ENCODE measurements around the gene MYH16. TPM values are rescaled to one million over a fixed set of nuclear protein-coding genes. Genes with fewer than 3 reads are reported as not detected.
"Not testable (repeated sequence)": the region's sequence is repeated elsewhere in the genome, so short reads cannot be mapped to it uniquely, and the experiment has no call there.

MYH16 gene
- total and polyA plus RNA-seq, 4 donors = 0.26 TPM; not detected in 3

GRCh38 chr7:99312316-99313203 is 39.9 kb downstream of the MYH16 start:
- Histone ChIP-seq H3K27me3 (ENCODE audit: control insufficient read depth, insufficient read depth, low read length) (no peaks in the 10 kb centered on the region), H3K27ac (ENCODE audit: low read depth, low read length) (no peak overlapping the region), H3K9me3 (ENCODE audit: control insufficient read depth, insufficient read depth, low read length) (no peaks in the 10 kb centered on the region), H3K4me3 (ENCODE audit: low read depth, low read length) (no peak overlapping the region), H3K36me3 (ENCODE audit: control insufficient read depth, insufficient read depth, low read length) (no peaks in the 10 kb centered on the region), H3K4me1 (ENCODE audit: control insufficient read depth, insufficient read depth, low read length) (no peaks in the 10 kb centered on the region)
- DNase-seq (ENCODE audit: low read depth in 4 of 6, low spot score in 6 of 6) = peak in 4 of 6 donors; percentile 17 to 70 (median 34)
- WGBS (ENCODE audit: insufficient coverage) = 43% methylated on average over 10 of the region's 16 CpGs

GRCh38 chr7:99313204-99313573 is 40.5 kb downstream of the MYH16 start:
- Histone ChIP-seq H3K27me3 (ENCODE audit: control insufficient read depth, insufficient read depth, low read length) (no peaks in the 10 kb centered on the region), H3K4me3 (ENCODE audit: low read depth, low read length) (no peak overlapping the region), H3K9me3 (ENCODE audit: control insufficient read depth, insufficient read depth, low read length) (no peaks in the 10 kb centered on the region), H3K36me3 (ENCODE audit: control insufficient read depth, insufficient read depth, low read length) (no peaks in the 10 kb centered on the region), H3K27ac (ENCODE audit: low read depth, low read length) (no peak overlapping the region), H3K4me1 (ENCODE audit: control insufficient read depth, insufficient read depth, low read length) (no peaks in the 10 kb centered on the region)
- no peak for DNase-seq (ENCODE audit: low read depth in 4 of 6, low spot score in 6 of 6)
- WGBS (ENCODE audit: insufficient coverage) = no CpG with 5 or more reads among the region's 1 CpG

GRCh38 chr7:99314504-99314903 is 41.9 kb downstream of the MYH16 start:
- 89% methylated on average over 7 of the region's 7 CpGs for WGBS (ENCODE audit: insufficient coverage)
- Histone ChIP-seq H3K36me3 (ENCODE audit: control insufficient read depth, insufficient read depth, low read length) (no peaks in the 10 kb centered on the region), H3K4me1 (ENCODE audit: control insufficient read depth, insufficient read depth, low read length) (no peaks in the 10 kb centered on the region), H3K9me3 (ENCODE audit: control insufficient read depth, insufficient read depth, low read length) (no peaks in the 10 kb centered on the region), H3K27me3 (ENCODE audit: control insufficient read depth, insufficient read depth, low read length) (no peaks in the 10 kb centered on the region), H3K4me3 (ENCODE audit: low read depth, low read length) (no peak overlapping the region), H3K27ac (ENCODE audit: low read depth, low read length) (no peak overlapping the region)
- DNase-seq (ENCODE audit: low read depth in 4 of 6, low spot score in 6 of 6) = no peak

- WGBS (ENCODE audit: insufficient coverage) = 74% methylated on average over 2 of the region's 4 CpGs
- Histone ChIP-seq H3K9me3 (ENCODE audit: control insufficient read depth, insufficient read depth, low read length) (no peaks in the 10 kb centered on the region), H3K27ac (ENCODE audit: low read depth, low read length) (no peak overlapping the region), H3K27me3 (ENCODE audit: control insufficient read depth, insufficient read depth, low read length) (no peaks in the 10 kb centered on the region), H3K36me3 (ENCODE audit: control insufficient read depth, insufficient read depth, low read length) (no peaks in the 10 kb centered on the region), H3K4me3 (ENCODE audit: low read depth, low read length) (no peak overlapping the region), H3K4me1 (ENCODE audit: control insufficient read depth, insufficient read depth, low read length) (peaks cover 9% of the 10 kb centered on the region)
- DNase-seq (ENCODE audit: low read depth in 4 of 6, low spot score in 6 of 6) = no peak
Measured at GRCh38 chr7:99320371-99320770, 47.7 kb downstream of the MYH16 start.

- H3K4me1 ChIP-seq (ENCODE audit: control insufficient read depth, insufficient read depth, low read length) = peaks cover 17% of the 10 kb centered on the region
- H3K27me3 ChIP-seq (ENCODE audit: control insufficient read depth, insufficient read depth, low read length); DNase-seq (ENCODE audit: low read depth in 4 of 6, low spot score in 6 of 6); H3K36me3 ChIP-seq (ENCODE audit: control insufficient read depth, insufficient read depth, low read length); H3K27ac ChIP-seq (ENCODE audit: low read depth, low read length); H3K9me3 ChIP-seq (ENCODE audit: control insufficient read depth, insufficient read depth, low read length); H3K4me3 ChIP-seq (ENCODE audit: low read depth, low read length): not testable (repeated sequence)
- 50% methylated on average over 1 of the region's 6 CpGs for WGBS (ENCODE audit: insufficient coverage)
Measured at GRCh38 chr7:99322659-99323058, 50.0 kb downstream of the MYH16 start.

- Histone ChIP-seq H3K4me1 (ENCODE audit: control insufficient read depth, insufficient read depth, low read length) (peaks cover 20% of the 10 kb centered on the region), H3K36me3 (ENCODE audit: control insufficient read depth, insufficient read depth, low read length) (no peaks in the 10 kb centered on the region), H3K4me3 (ENCODE audit: low read depth, low read length) (no peak overlapping the region), H3K27me3 (ENCODE audit: control insufficient read depth, insufficient read depth, low read length) (no peaks in the 10 kb centered on the region), H3K9me3 (ENCODE audit: control insufficient read depth, insufficient read depth, low read length) (no peaks in the 10 kb centered on the region), H3K27ac (ENCODE audit: low read depth, low read length) (no peak overlapping the region)
- WGBS (ENCODE audit: insufficient coverage) = no CpG with 5 or more reads among the region's 14 CpGs
- no peak for DNase-seq (ENCODE audit: low read depth in 4 of 6, low spot score in 6 of 6)
Measured at GRCh38 chr7:99324559-99324958, 51.9 kb downstream of the MYH16 start.

GRCh38 chr7:99325001-99325493 is 52.4 kb downstream of the MYH16 start:
- no peaks in the 10 kb centered on the region for H3K27me3 ChIP-seq (ENCODE audit: control insufficient read depth, insufficient read depth, low read length)
- H3K36me3 ChIP-seq (ENCODE audit: control insufficient read depth, insufficient read depth, low read length) = no peaks in the 10 kb centered on the region
- WGBS (ENCODE audit: insufficient coverage) = 15% methylated on average over 14 of the region's 14 CpGs
- H3K27ac ChIP-seq (ENCODE audit: low read depth, low read length) = peak overlapping the region; percentile 80
- H3K9me3 ChIP-seq (ENCODE audit: control insufficient read depth, insufficient read depth, low read length) = no peaks in the 10 kb centered on the region
- H3K4me1 ChIP-seq (ENCODE audit: control insufficient read depth, insufficient read depth, low read length) = peaks cover 20% of the 10 kb centered on the region
- H3K4me3 ChIP-seq (ENCODE audit: low read depth, low read length) = peak overlapping the region; percentile 93
- DNase-seq (ENCODE audit: low read depth in 4 of 6, low spot score in 6 of 6) = peak in 2 of 6 donors; percentile 14 to 58

- under 1% methylated on average over 82 of the region's 82 CpGs for WGBS (ENCODE audit: insufficient coverage)
Measured at GRCh38 chr7:99325592-99326407, 53.2 kb downstream of the MYH16 start, which contains the start of gene ARPC1A. TSS of gene ARPC1A (plus strand) at chr7:99325898. CDS start at chr7:99333354, 7,456 bp downstream.

GRCh38 chr7:99326408-99326782 is 53.8 kb downstream of the MYH16 start:
- no peaks in the 10 kb centered on the region for H3K27me3 ChIP-seq (ENCODE audit: control insufficient read depth, insufficient read depth, low read length)
- no peak overlapping the region for H3K27ac ChIP-seq (ENCODE audit: low read depth, low read length)
- peak overlapping the region; percentile 93 for H3K4me3 ChIP-seq (ENCODE audit: low read depth, low read length)
- H3K9me3 ChIP-seq (ENCODE audit: control insufficient read depth, insufficient read depth, low read length) = no peaks in the 10 kb centered on the region
- H3K4me1 ChIP-seq (ENCODE audit: control insufficient read depth, insufficient read depth, low read length) = peaks cover 20% of the 10 kb centered on the region
- 2% methylated on average over 7 of the region's 10 CpGs for WGBS (ENCODE audit: insufficient coverage)
- H3K36me3 ChIP-seq (ENCODE audit: control insufficient read depth, insufficient read depth, low read length) = no peaks in the 10 kb centered on the region
- no peak for DNase-seq (ENCODE audit: low read depth in 4 of 6, low spot score in 6 of 6)

More at GRCh38 chr7:99325592-99326407, 53.2 kb downstream of the MYH16 start, which contains the start of gene ARPC1A:
- peak within 1 kb of the TSS; percentile 93 for H3K4me3 ChIP-seq (ENCODE audit: low read depth, low read length)
- DNase-seq (ENCODE audit: low read depth in 4 of 6, low spot score in 6 of 6) = peak; percentile 84 to 97 (median 89)
- no peaks in the 10 kb centered on the region for H3K9me3 ChIP-seq (ENCODE audit: control insufficient read depth, insufficient read depth, low read length)
- H3K36me3 ChIP-seq (ENCODE audit: control insufficient read depth, insufficient read depth, low read length) = no peaks in the 10 kb centered on the region
- peak within 1 kb of the TSS; percentile 80 for H3K27ac ChIP-seq (ENCODE audit: low read depth, low read length)
- no peaks in the 10 kb centered on the region for H3K27me3 ChIP-seq (ENCODE audit: control insufficient read depth, insufficient read depth, low read length)
- peaks cover 20% of the 10 kb centered on the region for H3K4me1 ChIP-seq (ENCODE audit: control insufficient read depth, insufficient read depth, low read length)

Measured in spinal cord (tissue), 10 donors.